MCF 10A (cell line): ENCODE measurements around the gene LRFN2. TPM values are rescaled to one million over a fixed set of nuclear protein-coding genes. Genes with fewer than 3 reads are reported as not detected.

ENCODE experiments used
- BruUV-seq: library from RNA; stranded (reverse); fragments of 400-500 nt; replicated peaks from 2 replicates; lab custom pipeline; 2021; lab: Mats Ljungman, UMichigan
- CTCF ChIA-PET: fragments of 300-600 bp; sonication (Branson Sonifier 250); formaldehyde crosslinking; extraction: SDS; loops from one replicate; lab custom pipeline; 2021; ENCODE audit warnings: antibody characterized with exemption, inconsistent platforms; lab: Yijun Ruan, JAX
- POLR2A ChIA-PET: fragments of 300-600, 350-650 bp; sonication (Branson Sonifier 250); formaldehyde crosslinking; extraction: SDS; loops from one replicate; lab custom pipeline; 2020; ENCODE audit warnings: antibody characterized with exemption, inconsistent platforms; lab: Yijun Ruan, JAX
- DNase-seq: peaks from one replicate; pipeline ENCODE4 v3.0.0-alpha.2; 2018; ENCODE audit not compliant: unreplicated experiment
- H3K27ac Mint-ChIP-seq: one replicate; pipeline ENCODE4 v1.8.0; 2022; ENCODE audit warnings: mild to moderate bottlenecking, low read depth, mixed read lengths; ENCODE audit not compliant: unreplicated experiment
- H3K27me3 Mint-ChIP-seq: one replicate; pipeline ENCODE4 v1.8.0; 2022; ENCODE audit warnings: mixed read lengths; ENCODE audit not compliant: insufficient read depth, unreplicated experiment
- H3K36me3 Mint-ChIP-seq: one replicate; pipeline ENCODE4 v1.8.0; 2022; ENCODE audit warnings: mild to moderate bottlenecking, moderate library complexity, mixed read lengths; ENCODE audit not compliant: insufficient read depth, unreplicated experiment
- H3K4me1 Mint-ChIP-seq: one replicate; pipeline ENCODE4 v1.8.0; 2022; ENCODE audit warnings: mixed read lengths; ENCODE audit not compliant: insufficient read depth, unreplicated experiment
- H3K4me3 Mint-ChIP-seq: one replicate; pipeline ENCODE4 v1.8.0; 2022; ENCODE audit warnings: mild to moderate bottlenecking, moderate library complexity, mixed read lengths; ENCODE audit not compliant: unreplicated experiment
- H3K9me3 Mint-ChIP-seq: one replicate; pipeline ENCODE4 v1.8.0; 2022; ENCODE audit warnings: mixed read lengths; ENCODE audit not compliant: unreplicated experiment
- intact Hi-C: fragments of 100-400 bp; cut with micrococcal nuclease; formaldehyde crosslinking; loops from 2 replicates; pipeline ENCODE4 v1.14.1; 2022
- total RNA-seq: library from RNA; stranded (reverse); gene quantifications from 2 replicates; pipeline ENCODE4 v1.2.3, GENCODE V29; 2022
- TF ChIP-seq, protein P1 (sequence below): fragments of 200-600 bp; IDR thresholded peaks from one replicate; pipeline ENCODE4 v1.8.0; 2022; ENCODE audit warnings: antibody characterized with exemption, mild to moderate bottlenecking; ENCODE audit not compliant: unreplicated experiment

LRFN2 gene
- total RNA-seq, 1 experiment from 2014 or later = not detected

DNA sequence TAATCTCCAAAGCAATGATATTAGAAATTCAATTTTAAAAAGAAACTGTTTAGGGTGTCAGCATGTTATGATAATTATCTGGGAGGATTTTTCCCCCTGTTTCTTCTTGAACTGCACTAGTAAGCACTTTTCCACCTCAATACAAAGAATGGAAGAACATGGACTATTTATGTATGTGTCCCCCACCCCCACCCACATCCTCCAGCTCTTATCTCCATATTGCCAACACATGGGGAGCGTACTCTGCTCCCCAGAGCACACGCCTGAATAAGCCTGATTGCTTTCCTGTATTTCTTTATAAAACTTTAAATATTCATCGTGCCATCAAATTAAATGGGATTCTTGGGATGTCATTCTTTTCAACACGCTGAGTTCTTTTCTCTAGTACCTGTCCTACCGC is 11.4 kb upstream of the LRFN2 start:
- ChIA-PET CTCF (no interaction called here), POLR2A (no interaction called here)
- no TSS peak for BruUV-seq

DNA sequence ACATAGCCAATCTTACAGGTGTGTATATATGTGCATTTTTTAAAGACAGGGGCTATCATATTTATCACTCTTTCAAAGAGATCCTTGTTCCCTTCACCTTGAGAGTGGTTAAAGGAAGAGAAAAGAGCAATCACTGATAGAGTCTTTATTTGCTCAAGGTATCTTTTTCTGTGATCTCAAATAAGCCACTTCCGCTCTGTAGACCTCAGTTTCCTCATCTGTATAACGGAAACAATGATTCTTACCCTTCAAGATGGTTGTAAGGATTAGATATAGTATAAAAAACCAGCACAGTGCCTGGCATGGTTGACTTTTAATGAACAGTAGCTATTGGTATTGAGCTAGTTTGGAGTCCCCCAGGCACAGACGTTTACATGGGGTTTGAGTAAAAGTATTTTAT is 10.1 kb upstream of the LRFN2 start:
- no peak overlapping the region for H3K27ac Mint-ChIP-seq

More for the DNA sequence above, 11.4 kb upstream of the LRFN2 start:
- peaks cover 9% of the 10 kb centered on the region for H3K9me3 Mint-ChIP-seq
- no peaks in the 10 kb centered on the region for H3K27me3 Mint-ChIP-seq
- no peak overlapping the region for H3K4me3 Mint-ChIP-seq
- H3K4me1 Mint-ChIP-seq = no peaks in the 10 kb centered on the region
- no peak for DNase-seq
- no peaks in the 10 kb centered on the region for H3K36me3 Mint-ChIP-seq
- TF ChIP-seq, protein P1, sequence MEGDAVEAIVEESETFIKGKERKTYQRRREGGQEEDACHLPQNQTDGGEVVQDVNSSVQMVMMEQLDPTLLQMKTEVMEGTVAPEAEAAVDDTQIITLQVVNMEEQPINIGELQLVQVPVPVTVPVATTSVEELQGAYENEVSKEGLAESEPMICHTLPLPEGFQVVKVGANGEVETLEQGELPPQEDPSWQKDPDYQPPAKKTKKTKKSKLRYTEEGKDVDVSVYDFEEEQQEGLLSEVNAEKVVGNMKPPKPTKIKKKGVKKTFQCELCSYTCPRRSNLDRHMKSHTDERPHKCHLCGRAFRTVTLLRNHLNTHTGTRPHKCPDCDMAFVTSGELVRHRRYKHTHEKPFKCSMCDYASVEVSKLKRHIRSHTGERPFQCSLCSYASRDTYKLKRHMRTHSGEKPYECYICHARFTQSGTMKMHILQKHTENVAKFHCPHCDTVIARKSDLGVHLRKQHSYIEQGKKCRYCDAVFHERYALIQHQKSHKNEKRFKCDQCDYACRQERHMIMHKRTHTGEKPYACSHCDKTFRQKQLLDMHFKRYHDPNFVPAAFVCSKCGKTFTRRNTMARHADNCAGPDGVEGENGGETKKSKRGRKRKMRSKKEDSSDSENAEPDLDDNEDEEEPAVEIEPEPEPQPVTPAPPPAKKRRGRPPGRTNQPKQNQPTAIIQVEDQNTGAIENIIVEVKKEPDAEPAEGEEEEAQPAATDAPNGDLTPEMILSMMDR = no peak
- H3K27ac Mint-ChIP-seq = no peak overlapping the region
- intact Hi-C loops = no loop called here

GRCh38 chr6:40588480-40588879 is 1.3 kb upstream of the LRFN2 start:
- no peaks in the 10 kb centered on the region for H3K4me1 Mint-ChIP-seq
- BruUV-seq = no TSS peak
- H3K27ac Mint-ChIP-seq = no peak overlapping the region
- no peaks in the 10 kb centered on the region for H3K9me3 Mint-ChIP-seq
- H3K36me3 Mint-ChIP-seq = no peaks in the 10 kb centered on the region
- intact Hi-C loops = loop anchor here (5.0 kb wide), 1 partner anchor 261 kb away; no protein-coding TSS in a partner anchor
- no peak for DNase-seq
- TF ChIP-seq, protein P1 = no peak
- H3K27me3 Mint-ChIP-seq = peaks cover 19% of the 10 kb centered on the region
- no peak overlapping the region for H3K4me3 Mint-ChIP-seq
- ChIA-PET CTCF (interaction anchor here (0.8 to 2.7 kb wide), 2 partner anchors 14 to 732 kb away, joined by 3 to 7 read pairs; no protein-coding TSS in a partner anchor), POLR2A (no interaction called here)

More for the DNA sequence above, 10.1 kb upstream of the LRFN2 start:
- ChIA-PET CTCF (interaction anchor here (0.7 kb wide), 2 partner anchors 10 to 11 kb away, joined by 3 to 4 read pairs; partner anchors contain the start of gene LRFN2), POLR2A (interaction anchor here (0.7 kb wide), 1 partner anchor 192 kb away, joined by 3 read pairs; no protein-coding TSS in a partner anchor)
- Mint-ChIP-seq H3K9me3 (peaks cover 9% of the 10 kb centered on the region), H3K4me1 (no peaks in the 10 kb centered on the region), H3K36me3 (no peaks in the 10 kb centered on the region), H3K4me3 (no peak overlapping the region), H3K27me3 (no peaks in the 10 kb centered on the region)
- no peak for DNase-seq
- BruUV-seq = no TSS peak
- TF ChIP-seq, protein P1 = no peak
- intact Hi-C loops = no loop called here

GRCh38 chr6:40588070-40588384 is 863 bp upstream of the LRFN2 start:
- Mint-ChIP-seq H3K27me3 (peaks cover 19% of the 10 kb centered on the region), H3K4me1 (no peaks in the 10 kb centered on the region), H3K27ac (no peak overlapping the region), H3K4me3 (no peak overlapping the region), H3K36me3 (no peaks in the 10 kb centered on the region), H3K9me3 (no peaks in the 10 kb centered on the region)
- DNase-seq = no peak
- intact Hi-C loops = loop anchor here (5.0 kb wide), 1 partner anchor 261 kb away; no protein-coding TSS in a partner anchor
- BruUV-seq = no TSS peak
- CTCF ChIA-PET = interaction anchor here (0.6 to 2.7 kb wide), 6 partner anchors 9 to 732 kb away, joined by 3 to 7 read pairs (median 4); no protein-coding TSS in a partner anchor
- POLR2A ChIA-PET = no interaction called here
- TF ChIP-seq, protein P1 = no peak
